SK-N-SH treated with all-trans-retinoic acid at 6 μM for 48 hours (cell line): Measurements from ENCODE around the gene PSMA6.

ENCODE experiments used
- ATAC-seq: fragments of 200-7000 bp; cut with Tn5 transposase; 3 replicates; pipeline ENCODE4 v1.9.1; 2020; ENCODE audit warnings: mild to moderate bottlenecking, moderate library complexity
- ARNTL ChIP-seq: fragments of 450-650 bp; formaldehyde crosslinking; IDR thresholded peaks from 2 replicates; pipeline ENCODE4 v1.5.0; 2020; ENCODE audit warnings: low read depth, mild to moderate bottlenecking, moderate library complexity, borderline replicate concordance
- CREB5 ChIP-seq: fragments of 250-450 bp; sonication (Bioruptor Pico); IDR thresholded peaks from 2 replicates; pipeline ENCODE4 v1.5.1; 2020; ENCODE audit warnings: low read depth, mild to moderate bottlenecking, moderate library complexity
- CSDC2 ChIP-seq: fragments of 250-450 bp; sonication (Bioruptor Pico); IDR thresholded peaks from 2 replicates; pipeline ENCODE4 v1.5.0; 2020; ENCODE audit warnings: mild to moderate bottlenecking, moderate library complexity
- CSRNP3 ChIP-seq: fragments of 250-450 bp; sonication (Bioruptor Pico); IDR thresholded peaks from 2 replicates; pipeline ENCODE4 v1.5.1; 2021; ENCODE audit warnings: mild to moderate bottlenecking, moderate library complexity
- ESRRG ChIP-seq: fragments of 250-450 bp; sonication (Bioruptor Pico); IDR thresholded peaks from 2 replicates; pipeline ENCODE4 v1.6.1; 2021; ENCODE audit warnings: mild to moderate bottlenecking
- ISL1 ChIP-seq: fragments of 250-450 bp; sonication (Bioruptor Pico); IDR thresholded peaks from 2 replicates; pipeline ENCODE4 v2.1.2; 2022; ENCODE audit warnings: mild to moderate bottlenecking, moderate library complexity
- OSR1 ChIP-seq: fragments of 250-450 bp; sonication (Bioruptor Pico); IDR thresholded peaks from 2 replicates; pipeline ENCODE4 v1.8.0; 2022; ENCODE audit warnings: moderate library complexity, mild to moderate bottlenecking, inconsistent platforms
- PATZ1 ChIP-seq: fragments of 250-450 bp; sonication (Bioruptor Pico); IDR thresholded peaks from 2 replicates; pipeline ENCODE4 v1.8.0; 2020; ENCODE audit warnings: mild to moderate bottlenecking, moderate library complexity, borderline replicate concordance
- POU6F1 ChIP-seq: fragments of 250-450 bp; sonication (Bioruptor Pico); IDR thresholded peaks from 2 replicates; pipeline ENCODE4 v1.8.0; 2021; ENCODE audit warnings: low read depth, mild to moderate bottlenecking, moderate library complexity, borderline replicate concordance
- PPARA ChIP-seq: fragments of 250-450 bp; sonication (Bioruptor Pico); IDR thresholded peaks from 2 replicates; pipeline ENCODE4 v1.5.0; 2020; ENCODE audit warnings: mild to moderate bottlenecking, borderline replicate concordance
- RARB ChIP-seq: fragments of 250-450 bp; sonication (Bioruptor Pico); IDR thresholded peaks from 2 replicates; pipeline ENCODE4 v1.8.0; 2021; ENCODE audit warnings: mild to moderate bottlenecking, moderate library complexity
- SNAI2 ChIP-seq: fragments of 250-450 bp; sonication (Bioruptor Pico); IDR thresholded peaks from 2 replicates; pipeline ENCODE4 v1.5.0; 2020; ENCODE audit warnings: mild to moderate bottlenecking, moderate library complexity
- TCF4 ChIP-seq: fragments of 250-450 bp; sonication (Bioruptor Pico); IDR thresholded peaks from 2 replicates; pipeline ENCODE4 v1.8.0; 2021; ENCODE audit warnings: mild to moderate bottlenecking, moderate library complexity, borderline replicate concordance
- TOX ChIP-seq: fragments of 250-450 bp; sonication (Bioruptor Pico); IDR thresholded peaks from 2 replicates; pipeline ENCODE4 v1.8.0; 2021; ENCODE audit warnings: mild to moderate bottlenecking, moderate library complexity, borderline replicate concordance
- TSHZ2 ChIP-seq: fragments of 250-450 bp; sonication (Bioruptor Pico); IDR thresholded peaks from 2 replicates; pipeline ENCODE4 v1.5.0; 2020; ENCODE audit warnings: mild to moderate bottlenecking, moderate library complexity
- ZC3H10 ChIP-seq: fragments of 250-450 bp; sonication (Bioruptor Pico); IDR thresholded peaks from 2 replicates; pipeline ENCODE4 v1.5.1; 2021; ENCODE audit warnings: mild to moderate bottlenecking, moderate library complexity
- ZFP3 ChIP-seq: fragments of 250-450 bp; sonication (Bioruptor Pico); IDR thresholded peaks from 2 replicates; pipeline ENCODE4 v1.5.0; 2020; ENCODE audit warnings: mild to moderate bottlenecking, moderate library complexity
- ZFP30 ChIP-seq: fragments of 450-650 bp; formaldehyde crosslinking; IDR thresholded peaks from 2 replicates; pipeline ENCODE4 v1.5.0; 2022; ENCODE audit warnings: mild to moderate bottlenecking, moderate library complexity
- ZNF565 ChIP-seq: fragments of 450-650 bp; formaldehyde crosslinking; conservative IDR thresholded peaks from 2 replicates; pipeline ENCODE4 v1.5.0; 2020; ENCODE audit warnings: low read depth, mild to moderate bottlenecking, moderate library complexity
- ZNF70 ChIP-seq: fragments of 450-650 bp; formaldehyde crosslinking; IDR thresholded peaks from 2 replicates; pipeline ENCODE4 v1.5.0; 2020; ENCODE audit warnings: mild to moderate bottlenecking, moderate library complexity
- ZNF8 ChIP-seq: fragments of 450-650 bp; formaldehyde crosslinking; IDR thresholded peaks from 2 replicates; pipeline ENCODE4 v1.5.0; 2020; ENCODE audit warnings: mild to moderate bottlenecking, moderate library complexity

PSMA6 gene

GRCh38 chr14:35338731-35339405 lies 46.7 kb downstream of the PSMA6 start:
- TF ChIP-seq ZFP3 (no peak), POU6F1 (CRISPR knock-in tag) (no peak), ZFP30 (CRISPR knock-in tag) (no peak), ZC3H10 (no peak), ZNF70 (CRISPR knock-in tag) (no peak), CSRNP3 (no peak), ZNF565 (CRISPR knock-in tag) (no peak), CSDC2 (no peak), PPARA (no peak), TSHZ2 (CRISPR knock-in tag) (no peak), OSR1 (CRISPR knock-in tag) (no peak), ESRRG (CRISPR knock-in tag) (no peak), PATZ1 (CRISPR knock-in tag) (no peak), SNAI2 (CRISPR knock-in tag) (no peak), TOX (no peak), RARB (no peak), ZNF8 (no peak), CREB5 (CRISPR knock-in tag) (no peak), ISL1 (CRISPR knock-in tag) (no peak), ARNTL (no peak)
- TF ChIP-seq, all 23 proteins: peak for 0
- no peak for ATAC-seq

GRCh38 chr14:35339761-35340406 lies 47.7 kb downstream of the PSMA6 start:
- no peak for ATAC-seq
- TF ChIP-seq ZNF8, result no peak
- TF ChIP-seq ZC3H10, result no peak
- no peak for TF ChIP-seq CREB5 (CRISPR knock-in tag)
- TF ChIP-seq RARB, result no peak
- TF ChIP-seq ZFP3, result no peak
- no peak for TF ChIP-seq ZNF565 (CRISPR knock-in tag)
- no peak for TF ChIP-seq CSRNP3
- no peak for TF ChIP-seq CSDC2
- TF ChIP-seq TSHZ2 (CRISPR knock-in tag), result no peak
- no peak for TF ChIP-seq POU6F1 (CRISPR knock-in tag)
- TF ChIP-seq TOX, result no peak
- TF ChIP-seq SNAI2 (CRISPR knock-in tag), result no peak
- no peak for TF ChIP-seq TCF4 (CRISPR knock-in tag)
- no peak for TF ChIP-seq OSR1 (CRISPR knock-in tag)
